GM21529 (cell line): Measurements from ENCODE around the gene SNRPB.

ENCODE experiments used
- ATAC-seq: cut with Tn5 transposase; IDR thresholded peaks from one replicate; pipeline ENCODE4 v1.9.1; 2021; ENCODE audit not compliant: unreplicated experiment

The SNRPB gene

GRCh38 chr20:2430538-2430937, 40.1 kb downstream of the SNRPB start:
- ATAC-seq = no peak

GRCh38 chr20:2429051-2429450, 41.5 kb downstream of the SNRPB start:
- ATAC-seq = no peak

GRCh38 chr20:2421247-2421646, 49.3 kb downstream of the SNRPB start:
- ATAC-seq = no peak

- no peak for ATAC-seq
Measured at GRCh38 chr20:2420510-2420909, 50.1 kb downstream of the SNRPB start.

GRCh38 chr20:2418388-2418787, 52.2 kb downstream of the SNRPB start:
- ATAC-seq = no peak

GRCh38 chr20:2417213-2417541, 53.4 kb downstream of the SNRPB start:
- no peak for ATAC-seq

- ATAC-seq = no peak
Measured at GRCh38 chr20:2416541-2417212, 53.9 kb downstream of the SNRPB start.
